Neural progenitor cell (in vitro differentiated cells): ENCODE measurements around the gene DYNLT2.

ENCODE experiments used
- CTCF ChIP-seq: fragments of 200-600 bp; sonication (generic); IDR thresholded peaks from 2 replicates; pipeline ENCODE4 v1.5.1; 2017; ENCODE audit warnings: antibody characterized with exemption, mild to moderate bottlenecking
- EZH2 ChIP-seq: fragments of 200-600 bp; sonication (generic); IDR thresholded peaks from 2 replicates; pipeline ENCODE4 v1.6.1; 2017; ENCODE audit warnings: antibody characterized with exemption, mild to moderate bottlenecking, moderate library complexity

- TF ChIP-seq CTCF = no peak
- no peak for TF ChIP-seq EZH2
Measured at GRCh38 chr6:169786349-169786748, 35.0 kb upstream of the DYNLT2 start.
